ENCODE results near the gene RCAN1. TPM values are rescaled to one million over a fixed set of nuclear protein-coding genes. Genes with fewer than 3 reads are reported as not detected.
"Not testable (repeated sequence)": the region's sequence is repeated elsewhere in the genome, so short reads cannot be mapped to it uniquely, and the experiment has no call there.

The RCAN1 gene
- polyA plus RNA-seq, 3 donors: 5.2 to 17.5 (median 15.1) TPM

GRCh38 chr21:34558166-34558565 lies 56.7 kb downstream of the RCAN1 start:
- H3K4me3 ChIP-seq (replicated peaks in 1 of 3; ENCODE audit: low read depth in 2 of 3, low read length in 3 of 3): no peak overlapping the region
- TF ChIP-seq CTCF (IDR thresholded peaks at IDR 0.05): no peak
- peaks cover 2% of the 10 kb centered on the region for H3K79me2 ChIP-seq (ENCODE audit: insufficient read depth, low read length)
- H3K27ac Mint-ChIP-seq: no peak overlapping the region
- H2AFZ ChIP-seq (ENCODE audit: insufficient read depth, low read depth, low read length, poor library complexity, severe bottlenecking): no peak overlapping the region
- H3K4me3 Mint-ChIP-seq: no peak overlapping the region
- WGBS (ENCODE audit: insufficient coverage): 100% methylated on average over 2 of the region's 5 CpGs
- no peak for DNase-seq
- no peak overlapping the region for H3K9ac ChIP-seq (ENCODE audit: insufficient read depth, low read length, poor library complexity, severe bottlenecking)
- H3K4me1 ChIP-seq (ENCODE audit: control insufficient read depth in 1 of 2, insufficient read depth in 2 of 2, low read length in 2 of 2): no peaks in the 10 kb centered on the region
- H3K36me3 Mint-ChIP-seq: peaks cover 4 to 14% of the 10 kb centered on the region in 2 donors
- H3K27ac ChIP-seq (ENCODE audit: low read depth in 1 of 2, low read length in 2 of 2): no peak overlapping the region
- intact Hi-C loops (cut with micrococcal nuclease): no loop called here
- H3K9me3 Mint-ChIP-seq: peaks cover 5 to 13% (median 10%) of the 10 kb centered on the region in 7 donors
- H3K36me3 ChIP-seq (replicated peaks in 1 of 2; ENCODE audit: control insufficient read depth in 1 of 2, insufficient read depth in 2 of 2, low read length in 2 of 2): peaks cover 0 to 10% of the 10 kb centered on the region in 2 donors
- peaks cover 0 to 3% of the 10 kb centered on the region in 2 donors for H3K9me3 ChIP-seq (replicated peaks in 1 of 2; ENCODE audit: control insufficient read depth in 1 of 2, insufficient read depth in 1 of 2, low read length in 2 of 2)
- no peaks in the 10 kb centered on the region for H3K4me1 Mint-ChIP-seq
- no peaks in the 10 kb centered on the region for H3K27me3 ChIP-seq (ENCODE audit: control insufficient read depth in 2 of 2, insufficient read depth in 2 of 2, low read length in 2 of 2)
- peaks cover 0 to 3% (median 1%) of the 10 kb centered on the region in 3 donors for H3K27me3 Mint-ChIP-seq (ENCODE audit: low read depth in 3 of 3)
- no peaks in the 10 kb centered on the region for H4K20me1 ChIP-seq (ENCODE audit: insufficient read depth, low read length)
- H3K4me2 ChIP-seq (replicated peaks; ENCODE audit: extremely low read depth, low read length, poor library complexity, severe bottlenecking): no peak overlapping the region

GRCh38 chr21:34557261-34557660 lies 57.7 kb downstream of the RCAN1 start:
- Histone ChIP-seq H3K36me3 (replicated peaks in 1 of 2; ENCODE audit: control insufficient read depth in 1 of 2, insufficient read depth in 2 of 2, low read length in 2 of 2) (peaks cover 0 to 10% of the 10 kb centered on the region in 2 donors), H3K4me2 (replicated peaks; ENCODE audit: extremely low read depth, low read length, poor library complexity, severe bottlenecking) (no peak overlapping the region), H3K27me3 (ENCODE audit: control insufficient read depth in 2 of 2, insufficient read depth in 2 of 2, low read length in 2 of 2) (no peaks in the 10 kb centered on the region), H3K4me3 (replicated peaks in 1 of 3; ENCODE audit: low read depth in 2 of 3, low read length in 3 of 3) (no peak overlapping the region), H4K20me1 (ENCODE audit: insufficient read depth, low read length) (no peaks in the 10 kb centered on the region), H3K4me1 (ENCODE audit: control insufficient read depth in 1 of 2, insufficient read depth in 2 of 2, low read length in 2 of 2) (peaks cover 2 to 6% of the 10 kb centered on the region in 2 donors), H3K9ac (ENCODE audit: insufficient read depth, low read length, poor library complexity, severe bottlenecking) (no peak overlapping the region), H3K9me3 (replicated peaks in 1 of 2; ENCODE audit: control insufficient read depth in 1 of 2, insufficient read depth in 1 of 2, low read length in 2 of 2) (peaks cover 0 to 3% of the 10 kb centered on the region in 2 donors), H3K79me2 (ENCODE audit: insufficient read depth, low read length) (peaks cover 7% of the 10 kb centered on the region), H3K27ac (ENCODE audit: low read depth in 1 of 2, low read length in 2 of 2) (no peak overlapping the region), H2AFZ (ENCODE audit: insufficient read depth, low read depth, low read length, poor library complexity, severe bottlenecking) (no peak overlapping the region)
- Mint-ChIP-seq H3K4me3 (no peak overlapping the region), H3K36me3 (peaks cover 3 to 14% of the 10 kb centered on the region in 2 donors), H3K9me3 (peaks cover 5 to 13% (median 10%) of the 10 kb centered on the region in 7 donors), H3K27ac (no peak overlapping the region), H3K27me3 (ENCODE audit: low read depth in 3 of 3) (peaks cover 0 to 3% (median 0%) of the 10 kb centered on the region in 3 donors), H3K4me1 (peaks cover 5% of the 10 kb centered on the region)
- intact Hi-C loops (cut with micrococcal nuclease): no loop called here
- no peak for DNase-seq
- WGBS (ENCODE audit: insufficient coverage): 100% methylated on average over 2 of the region's 5 CpGs
- no peak for TF ChIP-seq CTCF (IDR thresholded peaks at IDR 0.05)

- WGBS (ENCODE audit: insufficient coverage): 100% methylated on average over 1 of the region's 2 CpGs
- Histone ChIP-seq H3K36me3 (replicated peaks in 1 of 2; ENCODE audit: control insufficient read depth in 1 of 2, insufficient read depth in 2 of 2, low read length in 2 of 2) (peaks cover 0 to 10% of the 10 kb centered on the region in 2 donors), H3K79me2 (ENCODE audit: insufficient read depth, low read length) (peaks cover 15% of the 10 kb centered on the region)
- peak overlapping the region in 1 of 7 donors; percentile 7 for H3K27ac Mint-ChIP-seq
- H4K20me1 ChIP-seq (ENCODE audit: insufficient read depth, low read length); H2AFZ ChIP-seq (ENCODE audit: insufficient read depth, low read depth, low read length, poor library complexity, severe bottlenecking); H3K4me1 Mint-ChIP-seq; H3K4me1 ChIP-seq (ENCODE audit: control insufficient read depth in 1 of 2, insufficient read depth in 2 of 2, low read length in 2 of 2); H3K4me3 Mint-ChIP-seq; H3K4me3 ChIP-seq (replicated peaks in 1 of 3; ENCODE audit: low read depth in 2 of 3, low read length in 3 of 3); DNase-seq; H3K27me3 Mint-ChIP-seq (ENCODE audit: low read depth in 3 of 3); H3K9me3 ChIP-seq (replicated peaks in 1 of 2; ENCODE audit: control insufficient read depth in 1 of 2, insufficient read depth in 1 of 2, low read length in 2 of 2); H3K9ac ChIP-seq (ENCODE audit: insufficient read depth, low read length, poor library complexity, severe bottlenecking); H3K27me3 ChIP-seq (ENCODE audit: control insufficient read depth in 2 of 2, insufficient read depth in 2 of 2, low read length in 2 of 2); intact Hi-C loops (cut with micrococcal nuclease); H3K4me2 ChIP-seq (replicated peaks; ENCODE audit: extremely low read depth, low read length, poor library complexity, severe bottlenecking); H3K27ac ChIP-seq (ENCODE audit: low read depth in 1 of 2, low read length in 2 of 2): not testable (repeated sequence)
- H3K9me3 Mint-ChIP-seq: peaks cover 7 to 13% (median 10%) of the 10 kb centered on the region in 7 donors
- peaks cover 5 to 20% of the 10 kb centered on the region in 2 donors for H3K36me3 Mint-ChIP-seq
Measured at GRCh38 chr21:34554670-34555069, 60.2 kb downstream of the RCAN1 start.
